Measurements from ENCODE around the gene TBXAS1. TPM values are rescaled to one million over a fixed set of nuclear protein-coding genes. Genes with fewer than 3 reads are reported as not detected.

Gene TBXAS1
- total RNA-seq, 2 experiments from 2014 or later: 0.83 to 1.1 TPM

GRCh38 chr7:140023728-140024127 lies 194.7 kb downstream of the TBXAS1 start:
- DNase-seq: no peak
- intact Hi-C loops (cut with micrococcal nuclease): no loop called here
- no peaks in the 10 kb centered on the region for H3K27me3 Mint-ChIP-seq (ENCODE audit: low read depth)
- no peaks in the 10 kb centered on the region for H3K9me3 Mint-ChIP-seq
- no peak overlapping the region for H3K4me3 Mint-ChIP-seq
- no peak overlapping the region for H3K27ac Mint-ChIP-seq
- CTCF ChIA-PET: no interaction called here
- peaks cover 11% of the 10 kb centered on the region for H3K36me3 Mint-ChIP-seq (ENCODE audit: low read depth)
- no peaks in the 10 kb centered on the region for H3K4me1 Mint-ChIP-seq (ENCODE audit: low read depth)

DNA sequence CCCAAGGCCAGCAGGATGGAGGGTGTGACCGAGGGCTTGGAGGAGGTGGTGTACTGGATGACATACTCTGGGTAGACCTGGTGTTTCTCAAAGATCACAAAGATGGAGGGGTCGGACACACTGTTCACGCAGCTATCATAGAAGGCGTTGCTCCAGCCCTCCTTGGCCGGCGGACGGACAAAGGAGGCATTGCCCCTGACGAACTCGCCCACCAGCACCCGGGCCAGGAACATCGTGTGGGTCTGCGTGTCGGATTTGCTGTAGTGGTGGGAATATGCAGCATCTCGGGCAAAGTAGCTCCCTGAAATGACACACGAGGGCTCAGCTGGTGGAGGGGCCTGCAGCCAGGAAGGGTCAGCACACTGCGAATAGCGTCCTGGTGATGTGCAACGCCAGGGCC lies 195.5 kb downstream of the TBXAS1 start:
- no peaks in the 10 kb centered on the region for H3K4me1 Mint-ChIP-seq (ENCODE audit: low read depth)
- no peaks in the 10 kb centered on the region for H3K27me3 Mint-ChIP-seq (ENCODE audit: low read depth)
- CTCF ChIA-PET: no interaction called here
- no peak for DNase-seq
- H3K36me3 Mint-ChIP-seq (ENCODE audit: low read depth): peaks cover 11% of the 10 kb centered on the region
- H3K27ac Mint-ChIP-seq: no peak overlapping the region
- H3K9me3 Mint-ChIP-seq: no peaks in the 10 kb centered on the region
- intact Hi-C loops (cut with micrococcal nuclease): no loop called here
- H3K4me3 Mint-ChIP-seq: no peak overlapping the region

DNA sequence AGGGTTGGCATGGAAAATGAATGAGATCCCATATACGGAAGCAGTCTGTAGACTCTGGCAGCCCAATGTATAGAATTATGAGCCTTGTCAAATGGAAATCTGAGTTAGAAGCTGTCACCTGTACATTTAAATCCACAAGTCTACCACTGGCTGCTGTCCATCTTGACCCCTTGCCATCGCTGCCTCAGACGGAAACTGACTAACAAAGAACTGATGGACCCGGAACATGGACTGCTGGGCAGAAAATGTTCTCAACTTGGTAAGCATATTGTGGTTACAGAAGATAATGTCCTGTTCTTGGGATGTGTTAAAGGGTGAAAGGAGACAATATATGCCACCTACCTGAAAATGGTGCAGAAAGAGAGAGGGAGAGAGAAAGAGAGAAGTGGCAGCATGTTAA lies 196.2 kb downstream of the TBXAS1 start:
- no peaks in the 10 kb centered on the region for H3K4me1 Mint-ChIP-seq (ENCODE audit: low read depth)
- no peak overlapping the region for H3K4me3 Mint-ChIP-seq
- H3K9me3 Mint-ChIP-seq: no peaks in the 10 kb centered on the region
- H3K36me3 Mint-ChIP-seq (ENCODE audit: low read depth): peaks cover 11% of the 10 kb centered on the region
- H3K27me3 Mint-ChIP-seq (ENCODE audit: low read depth): no peaks in the 10 kb centered on the region
- CTCF ChIA-PET: no interaction called here
- no peak overlapping the region for H3K27ac Mint-ChIP-seq
- no peak for DNase-seq
- intact Hi-C loops (cut with micrococcal nuclease): no loop called here

DNA sequence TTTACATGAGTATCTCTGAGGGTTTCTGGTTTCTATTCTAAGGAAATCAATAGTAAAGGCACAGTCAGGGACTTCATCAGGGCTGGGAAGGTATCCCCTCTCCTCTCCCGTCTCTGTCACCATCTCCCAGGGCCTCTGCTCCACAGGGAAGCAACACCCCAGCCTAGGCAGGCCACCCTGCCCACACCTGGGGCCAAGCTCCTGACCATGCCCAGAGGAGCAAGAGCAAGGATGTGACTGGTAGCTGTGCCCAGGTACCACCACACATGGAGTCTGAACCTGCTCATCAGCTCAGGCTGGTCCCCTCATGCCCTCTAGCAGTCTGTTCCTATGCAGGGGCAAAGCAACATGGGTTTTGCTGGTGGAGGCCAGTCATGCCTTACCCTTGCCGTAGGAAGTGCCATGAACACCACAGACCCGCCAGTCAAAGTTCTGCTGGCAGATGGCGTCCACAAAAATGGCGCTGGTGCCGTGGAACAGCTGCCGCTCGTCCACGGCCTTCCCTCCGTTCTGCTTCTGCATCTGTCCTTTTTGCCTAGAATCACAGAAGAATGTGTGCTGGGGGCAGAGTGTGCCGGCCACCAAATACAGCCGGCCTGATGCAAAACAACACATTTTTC lies 196.9 kb downstream of the TBXAS1 start:
- no peak overlapping the region for H3K4me3 Mint-ChIP-seq
- no peaks in the 10 kb centered on the region for H3K9me3 Mint-ChIP-seq
- intact Hi-C loops (cut with micrococcal nuclease): no loop called here
- peaks cover 11% of the 10 kb centered on the region for H3K36me3 Mint-ChIP-seq (ENCODE audit: low read depth)
- CTCF ChIA-PET: no interaction called here
- H3K27me3 Mint-ChIP-seq (ENCODE audit: low read depth): no peaks in the 10 kb centered on the region
- no peaks in the 10 kb centered on the region for H3K4me1 Mint-ChIP-seq (ENCODE audit: low read depth)
- H3K27ac Mint-ChIP-seq: no peak overlapping the region
- DNase-seq: no peak

GRCh38 chr7:140026935-140027334 lies 197.9 kb downstream of the TBXAS1 start:
- H3K4me3 Mint-ChIP-seq: no peak overlapping the region
- H3K27ac Mint-ChIP-seq: no peak overlapping the region
- H3K36me3 Mint-ChIP-seq (ENCODE audit: low read depth): peaks cover 11% of the 10 kb centered on the region
- DNase-seq: no peak
- intact Hi-C loops (cut with micrococcal nuclease): no loop called here
- no peaks in the 10 kb centered on the region for H3K27me3 Mint-ChIP-seq (ENCODE audit: low read depth)
- no peaks in the 10 kb centered on the region for H3K4me1 Mint-ChIP-seq (ENCODE audit: low read depth)
- no peaks in the 10 kb centered on the region for H3K9me3 Mint-ChIP-seq
- CTCF ChIA-PET: no interaction called here

- Mint-ChIP-seq H3K4me1 (ENCODE audit: low read depth) (no peaks in the 10 kb centered on the region), H3K27ac (no peak overlapping the region), H3K4me3 (no peak overlapping the region), H3K9me3 (no peaks in the 10 kb centered on the region), H3K27me3 (ENCODE audit: low read depth) (no peaks in the 10 kb centered on the region), H3K36me3 (ENCODE audit: low read depth) (peaks cover 9% of the 10 kb centered on the region)
- intact Hi-C loops (cut with micrococcal nuclease): no loop called here
- CTCF ChIA-PET: interaction anchor here (0.5 kb wide), 1 partner anchor 407 kb away, joined by 3 read pairs; no protein-coding TSS in a partner anchor
- DNase-seq: no peak
Measured at GRCh38 chr7:140027858-140028257, 198.8 kb downstream of the TBXAS1 start.

GRCh38 chr7:140028311-140028710 lies 199.2 kb downstream of the TBXAS1 start:
- Mint-ChIP-seq H3K9me3 (no peaks in the 10 kb centered on the region), H3K4me3 (no peak overlapping the region), H3K27ac (no peak overlapping the region), H3K4me1 (ENCODE audit: low read depth) (peaks cover 2% of the 10 kb centered on the region), H3K27me3 (ENCODE audit: low read depth) (no peaks in the 10 kb centered on the region), H3K36me3 (ENCODE audit: low read depth) (peaks cover 9% of the 10 kb centered on the region)
- DNase-seq: no peak
- CTCF ChIA-PET: interaction anchor here (0.5 to 0.6 kb wide), 2 partner anchors 33 to 408 kb away, joined by 3 read pairs; no protein-coding TSS in a partner anchor
- intact Hi-C loops (cut with micrococcal nuclease): no loop called here

GRCh38 chr7:140029072-140029471 lies 200.0 kb downstream of the TBXAS1 start:
- no peak overlapping the region for H3K4me3 Mint-ChIP-seq
- no peak overlapping the region for H3K27ac Mint-ChIP-seq
- DNase-seq: no peak
- CTCF ChIA-PET: interaction anchor here (0.6 kb wide), 1 partner anchor 32 kb away, joined by 3 read pairs; no protein-coding TSS in a partner anchor
- H3K4me1 Mint-ChIP-seq (ENCODE audit: low read depth): peaks cover 4% of the 10 kb centered on the region
- no peaks in the 10 kb centered on the region for H3K27me3 Mint-ChIP-seq (ENCODE audit: low read depth)
- peaks cover 8% of the 10 kb centered on the region for H3K36me3 Mint-ChIP-seq (ENCODE audit: low read depth)
- H3K9me3 Mint-ChIP-seq: no peaks in the 10 kb centered on the region
- intact Hi-C loops (cut with micrococcal nuclease): no loop called here

DNA sequence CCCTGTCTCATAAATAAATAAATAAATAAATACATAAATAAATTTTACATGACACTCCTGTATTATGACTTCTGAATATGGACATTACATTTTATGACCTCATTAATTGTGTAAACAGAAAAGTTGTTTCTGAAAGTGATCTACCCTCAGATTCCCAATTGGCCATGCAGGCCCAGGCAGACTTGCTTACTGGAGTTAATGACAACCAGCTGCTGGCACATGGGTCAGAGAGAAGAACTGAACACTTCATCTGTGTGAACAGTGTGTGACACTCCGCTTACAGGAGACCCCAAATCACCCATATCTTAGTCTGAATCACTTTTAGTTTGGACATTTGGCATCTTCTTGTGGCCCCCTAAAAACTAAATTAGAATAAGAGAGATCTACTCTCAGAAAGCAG lies 202.3 kb downstream of the TBXAS1 start:
- no peaks in the 10 kb centered on the region for H3K27me3 Mint-ChIP-seq (ENCODE audit: low read depth)
- DNase-seq: no peak
- peaks cover 10% of the 10 kb centered on the region for H3K4me1 Mint-ChIP-seq (ENCODE audit: low read depth)
- no peak overlapping the region for H3K4me3 Mint-ChIP-seq
- CTCF ChIA-PET: no interaction called here
- no peaks in the 10 kb centered on the region for H3K9me3 Mint-ChIP-seq
- H3K27ac Mint-ChIP-seq: no peak overlapping the region
- peaks cover 5% of the 10 kb centered on the region for H3K36me3 Mint-ChIP-seq (ENCODE audit: low read depth)
- intact Hi-C loops (cut with micrococcal nuclease): no loop called here

DNA sequence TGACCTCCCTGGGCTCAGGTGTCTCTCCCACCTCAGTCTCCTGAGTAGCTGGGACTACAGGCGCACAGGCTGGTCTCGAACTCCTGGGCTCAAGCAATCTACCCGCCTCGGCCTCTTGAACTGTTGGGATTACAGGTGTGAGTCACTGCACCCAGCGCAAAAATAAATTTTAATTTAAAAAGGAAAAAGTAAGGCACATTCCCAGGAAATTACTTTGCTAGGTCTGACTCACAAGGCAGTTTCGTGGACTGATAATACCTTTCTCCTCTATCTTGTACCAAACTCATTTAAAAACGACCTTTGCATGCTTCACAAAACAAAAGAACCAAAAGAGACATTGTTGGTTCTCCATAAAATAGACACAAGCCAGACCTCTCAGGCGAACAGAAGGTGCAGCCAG lies 204.0 kb downstream of the TBXAS1 start:
- H3K36me3 Mint-ChIP-seq (ENCODE audit: low read depth): peaks cover 8% of the 10 kb centered on the region
- peaks cover 15% of the 10 kb centered on the region for H3K4me1 Mint-ChIP-seq (ENCODE audit: low read depth)
- intact Hi-C loops (cut with micrococcal nuclease): no loop called here
- no peaks in the 10 kb centered on the region for H3K27me3 Mint-ChIP-seq (ENCODE audit: low read depth)
- CTCF ChIA-PET: no interaction called here
- no peak overlapping the region for H3K27ac Mint-ChIP-seq
- H3K4me3 Mint-ChIP-seq: no peak overlapping the region
- no peak for DNase-seq
- no peaks in the 10 kb centered on the region for H3K9me3 Mint-ChIP-seq

DNA sequence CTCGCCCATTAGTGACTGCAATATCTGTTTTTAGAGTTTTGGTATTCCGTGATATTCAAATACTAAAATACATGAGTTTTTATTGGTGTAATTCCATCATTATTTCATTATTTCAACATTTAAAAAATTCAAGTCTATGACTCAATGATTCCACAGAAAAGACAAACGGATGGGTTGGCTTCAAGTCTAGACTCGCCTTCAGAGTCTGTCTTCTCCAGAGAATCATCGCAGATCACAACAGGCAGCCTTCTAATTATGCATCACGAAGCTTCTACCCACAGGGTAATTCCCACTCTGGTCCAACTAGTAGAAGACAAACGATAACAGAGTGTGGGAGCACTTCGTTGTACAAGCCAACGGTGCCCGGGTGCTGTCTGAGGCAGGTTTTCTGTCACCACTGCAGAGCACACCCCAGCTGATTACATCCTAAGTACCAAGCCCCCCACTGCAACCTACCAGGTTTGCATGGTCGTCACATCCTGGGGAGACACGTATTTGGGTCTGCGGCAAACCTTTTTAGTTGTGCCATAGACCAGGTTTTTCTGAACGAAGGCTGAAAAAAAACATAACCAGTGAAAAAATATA lies 204.8 kb downstream of the TBXAS1 start:
- no peaks in the 10 kb centered on the region for H3K9me3 Mint-ChIP-seq
- no peak for DNase-seq
- no peaks in the 10 kb centered on the region for H3K27me3 Mint-ChIP-seq (ENCODE audit: low read depth)
- no peak overlapping the region for H3K27ac Mint-ChIP-seq
- peaks cover 8% of the 10 kb centered on the region for H3K36me3 Mint-ChIP-seq (ENCODE audit: low read depth)
- CTCF ChIA-PET: no interaction called here
- H3K4me1 Mint-ChIP-seq (ENCODE audit: low read depth): peaks cover 15% of the 10 kb centered on the region
- intact Hi-C loops (cut with micrococcal nuclease): no loop called here
- H3K4me3 Mint-ChIP-seq: no peak overlapping the region

GRCh38 chr7:140034421-140034820 lies 205.4 kb downstream of the TBXAS1 start:
- H3K36me3 Mint-ChIP-seq (ENCODE audit: low read depth): peaks cover 8% of the 10 kb centered on the region
- no peak for DNase-seq
- no peaks in the 10 kb centered on the region for H3K9me3 Mint-ChIP-seq
- intact Hi-C loops (cut with micrococcal nuclease): no loop called here
- H3K4me3 Mint-ChIP-seq: no peak overlapping the region
- CTCF ChIA-PET: no interaction called here
- peaks cover 18% of the 10 kb centered on the region for H3K4me1 Mint-ChIP-seq (ENCODE audit: low read depth)
- H3K27ac Mint-ChIP-seq: no peak overlapping the region
- no peaks in the 10 kb centered on the region for H3K27me3 Mint-ChIP-seq (ENCODE audit: low read depth)
